Ishikawa (cell line): Measurements from ENCODE around the gene CSRP3.

ENCODE experiments used
- CEBPB ChIP-seq: IDR thresholded peaks from 2 replicates; pipeline ENCODE4 v1.6.1; 2012
- EGR1 ChIP-seq: IDR thresholded peaks from 2 replicates; pipeline ENCODE4 v1.6.1; 2012
- NFIC ChIP-seq: IDR thresholded peaks from 2 replicates; pipeline ENCODE4 v1.6.1; 2012
- RAD21 ChIP-seq: IDR thresholded peaks from 2 replicates; pipeline ENCODE4 v1.6.1; 2012; ENCODE audit warnings: low read depth
- TAF1 ChIP-seq: IDR thresholded peaks from 2 replicates; pipeline ENCODE4 v1.6.1; 2012; ENCODE audit warnings: low read depth, mild to moderate bottlenecking
- YY1 ChIP-seq: IDR thresholded peaks from 2 replicates; pipeline ENCODE4 v1.6.1; 2012; ENCODE audit warnings: low read depth
- TF ChIP-seq, protein P1 (sequence below): IDR thresholded peaks from 2 replicates; pipeline ENCODE4 v1.6.1; 2012
- TF ChIP-seq, protein P2 (sequence below): IDR thresholded peaks from 2 replicates; pipeline ENCODE4 v1.6.1; 2012; ENCODE audit warnings: low read depth, mild to moderate bottlenecking
- TF ChIP-seq, protein P3 (sequence below): IDR thresholded peaks from 2 replicates; pipeline ENCODE4 v1.6.1; 2012

DNA sequence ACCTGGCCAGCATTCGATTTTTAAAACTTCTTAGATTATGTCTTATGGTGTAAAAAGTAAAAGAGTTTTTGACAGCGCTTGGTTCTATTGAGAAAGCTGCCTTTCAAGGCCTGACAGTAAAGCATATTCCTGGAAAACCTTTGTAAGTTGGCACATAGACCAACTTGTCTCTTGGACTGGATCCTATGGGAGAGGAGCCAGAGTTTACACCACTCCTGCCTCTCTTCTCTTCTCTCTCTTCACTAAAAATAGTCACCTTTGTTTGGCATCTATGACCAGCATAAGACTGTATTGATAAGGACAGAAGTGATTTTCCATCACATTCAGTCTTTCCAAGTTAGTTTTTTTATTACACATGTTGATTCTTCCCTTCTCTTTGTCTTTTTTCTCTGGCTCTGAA lies 33.7 kb downstream of the CSRP3 start:
- TF ChIP-seq NFIC: no peak
- TF ChIP-seq, protein P1, sequence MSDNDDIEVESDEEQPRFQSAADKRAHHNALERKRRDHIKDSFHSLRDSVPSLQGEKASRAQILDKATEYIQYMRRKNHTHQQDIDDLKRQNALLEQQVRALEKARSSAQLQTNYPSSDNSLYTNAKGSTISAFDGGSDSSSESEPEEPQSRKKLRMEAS: no peak
- TF ChIP-seq EGR1: no peak
- TF ChIP-seq YY1: no peak
- no peak for TF ChIP-seq TAF1
- TF ChIP-seq, protein P2, sequence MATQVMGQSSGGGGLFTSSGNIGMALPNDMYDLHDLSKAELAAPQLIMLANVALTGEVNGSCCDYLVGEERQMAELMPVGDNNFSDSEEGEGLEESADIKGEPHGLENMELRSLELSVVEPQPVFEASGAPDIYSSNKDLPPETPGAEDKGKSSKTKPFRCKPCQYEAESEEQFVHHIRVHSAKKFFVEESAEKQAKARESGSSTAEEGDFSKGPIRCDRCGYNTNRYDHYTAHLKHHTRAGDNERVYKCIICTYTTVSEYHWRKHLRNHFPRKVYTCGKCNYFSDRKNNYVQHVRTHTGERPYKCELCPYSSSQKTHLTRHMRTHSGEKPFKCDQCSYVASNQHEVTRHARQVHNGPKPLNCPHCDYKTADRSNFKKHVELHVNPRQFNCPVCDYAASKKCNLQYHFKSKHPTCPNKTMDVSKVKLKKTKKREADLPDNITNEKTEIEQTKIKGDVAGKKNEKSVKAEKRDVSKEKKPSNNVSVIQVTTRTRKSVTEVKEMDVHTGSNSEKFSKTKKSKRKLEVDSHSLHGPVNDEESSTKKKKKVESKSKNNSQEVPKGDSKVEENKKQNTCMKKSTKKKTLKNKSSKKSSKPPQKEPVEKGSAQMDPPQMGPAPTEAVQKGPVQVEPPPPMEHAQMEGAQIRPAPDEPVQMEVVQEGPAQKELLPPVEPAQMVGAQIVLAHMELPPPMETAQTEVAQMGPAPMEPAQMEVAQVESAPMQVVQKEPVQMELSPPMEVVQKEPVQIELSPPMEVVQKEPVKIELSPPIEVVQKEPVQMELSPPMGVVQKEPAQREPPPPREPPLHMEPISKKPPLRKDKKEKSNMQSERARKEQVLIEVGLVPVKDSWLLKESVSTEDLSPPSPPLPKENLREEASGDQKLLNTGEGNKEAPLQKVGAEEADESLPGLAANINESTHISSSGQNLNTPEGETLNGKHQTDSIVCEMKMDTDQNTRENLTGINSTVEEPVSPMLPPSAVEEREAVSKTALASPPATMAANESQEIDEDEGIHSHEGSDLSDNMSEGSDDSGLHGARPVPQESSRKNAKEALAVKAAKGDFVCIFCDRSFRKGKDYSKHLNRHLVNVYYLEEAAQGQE: no peak
- TF ChIP-seq CEBPB: no peak
- TF ChIP-seq, protein P3, sequence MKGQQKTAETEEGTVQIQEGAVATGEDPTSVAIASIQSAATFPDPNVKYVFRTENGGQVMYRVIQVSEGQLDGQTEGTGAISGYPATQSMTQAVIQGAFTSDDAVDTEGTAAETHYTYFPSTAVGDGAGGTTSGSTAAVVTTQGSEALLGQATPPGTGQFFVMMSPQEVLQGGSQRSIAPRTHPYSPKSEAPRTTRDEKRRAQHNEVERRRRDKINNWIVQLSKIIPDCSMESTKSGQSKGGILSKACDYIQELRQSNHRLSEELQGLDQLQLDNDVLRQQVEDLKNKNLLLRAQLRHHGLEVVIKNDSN: no peak
- no peak for TF ChIP-seq RAD21
